Pancreas (tissue), 10 donors: ENCODE measurements around the gene AFF3. TPM values are rescaled to one million over a fixed set of nuclear protein-coding genes. Genes with fewer than 3 reads are reported as not detected.
A peak's percentile ranks its signal among the peaks of the same experiment; 100 is the strongest.

Experiments
- ATAC-seq, 4 donors: fragments of 200-7000 bp; cut with Tn5 transposase; one replicate each; pipeline versions ENCODE4 v1.8.0 to v1.9.1; 2020; ENCODE audit warnings: mild to moderate bottlenecking in 4 of 4, moderate library complexity in 4 of 4
- DNase-seq, 6 donors: peaks; one replicate each; pipeline ENCODE4 v3.0.0-alpha.2; 2020
- FAIRE-seq: peaks from 2 replicates; lab custom pipeline; 2012; peaks lifted over from hg19 to GRCh38; lab: Jason Lieb, UNC
- H3K27ac ChIP-seq, 4 donors: fragments of 200-600 bp; sonication (generic); 1 replicate in 3 of 4; 2 replicates in 1 of 4; pipeline versions ENCODE4 v1.5.0 to v1.8.0; 2020
- H3K27me3 ChIP-seq, 4 donors: fragments of 200-600 bp; one replicate each; pipeline ENCODE4 v1.8.0; 2021
- H3K36me3 ChIP-seq, 3 donors: fragments of 200-600 bp; sonication (generic) in 1 of 3; one replicate each; pipeline versions ENCODE4 v1.5.0 to v1.8.0; 2020 to 2021
- H3K4me1 ChIP-seq, 3 donors: fragments of 200-600 bp; one replicate each; pipeline ENCODE4 v1.8.0; 2021
- H3K4me3 ChIP-seq, 4 donors: fragments of 200-600 bp; sonication (generic) in 2 of 4; one replicate each; pipeline versions ENCODE4 v1.5.0 to v1.8.0; 2020 to 2021
- H3K9me3 ChIP-seq, 4 donors: fragments of 200-600 bp; one replicate each; pipeline ENCODE4 v1.8.0; 2021
- WGBS, 2 donors: extraction: QIAGEN DNeasy Blood & Tissue Kit; methylation state at CpG; one replicate each; pipeline ENCODE4 v1.1.7; 2013; 5-methylcytosine and 5-hydroxymethylcytosine counted together
- intact Hi-C, 3 donors: fragments of 100-400 bp; cut with DNase I; formaldehyde crosslinking; loops; one replicate each; pipeline versions ENCODE4 v1.11.1 to v1.14.2; 2022
- polyA plus RNA-seq, 2 donors: library from polyadenylated mRNA; stranded (reverse); fragments of 200-250 nt; gene quantifications; one replicate each; pipeline ENCODE4 v1.2.3, GENCODE V29; 2013
- total RNA-seq, 6 donors: library from RNA; stranded (reverse); fragmentation: NEBNext Ultra II Directional in 4 of 6; extraction: Animal tissue kit (Norgen Biotek cat#: 25700) in 4 of 6; gene quantifications; one replicate each; pipeline versions ENCODE4 v1.2.1 to v1.2.4, GENCODE V29; 2021 to 2023
- TF ChIP-seq, protein P1 (sequence below), 4 donors: fragments of 200-600 bp; sonication (generic) in 3 of 4; IDR thresholded peaks; one replicate each; pipeline versions ENCODE4 v1.5.0 to v1.8.0; 2021; ENCODE audit warnings: antibody characterized with exemption in 4 of 4
- donor health status: healthy with polysubstance abuse.
- donor health status: DM: no; HTN: no; CAD: no; lungs with moderate emphysema.
- donor health status: DM: no; HTN: no; CAD: no.
- donor health status: control.
- donor health status: control.
- donor health status: Bipolar disorder and iron deficiency.
- donor health status: DM: yes; HTN: yes; CAD: no.
- donor health status: DM: no; HTN: no; CAD: no.
- donor health status: DM: no; HTN: no; CAD: no.
- donor health status: DM: yes; HTN: yes; CAD: no.

AFF3 gene
- total and polyA plus RNA-seq, 8 donors, result 0.19 to 1.1 (median 0.54) TPM

DNA sequence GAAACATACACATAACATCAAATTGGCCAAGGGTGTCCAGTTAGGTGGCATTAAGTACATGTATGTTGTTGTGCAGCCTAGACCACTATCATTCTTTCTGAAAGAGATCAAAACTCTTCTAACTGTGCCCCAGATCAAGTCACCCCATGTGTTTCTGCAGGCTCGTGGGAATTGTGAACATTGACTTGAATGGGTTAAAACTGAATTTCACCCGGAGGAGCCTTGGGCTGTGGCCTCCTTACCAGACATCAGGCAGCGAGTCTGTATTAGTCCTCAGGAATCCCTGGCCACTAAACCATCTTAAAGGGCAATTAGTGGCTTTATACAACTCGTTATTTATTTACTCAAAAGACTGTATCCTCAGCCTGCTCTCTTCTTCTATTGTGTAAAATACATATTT is 503.6 kb downstream of the AFF3 start:
- no peaks in the 10 kb centered on the region for H3K27me3 ChIP-seq
- intact Hi-C loops, result no loop called here
- TF ChIP-seq, protein P1, sequence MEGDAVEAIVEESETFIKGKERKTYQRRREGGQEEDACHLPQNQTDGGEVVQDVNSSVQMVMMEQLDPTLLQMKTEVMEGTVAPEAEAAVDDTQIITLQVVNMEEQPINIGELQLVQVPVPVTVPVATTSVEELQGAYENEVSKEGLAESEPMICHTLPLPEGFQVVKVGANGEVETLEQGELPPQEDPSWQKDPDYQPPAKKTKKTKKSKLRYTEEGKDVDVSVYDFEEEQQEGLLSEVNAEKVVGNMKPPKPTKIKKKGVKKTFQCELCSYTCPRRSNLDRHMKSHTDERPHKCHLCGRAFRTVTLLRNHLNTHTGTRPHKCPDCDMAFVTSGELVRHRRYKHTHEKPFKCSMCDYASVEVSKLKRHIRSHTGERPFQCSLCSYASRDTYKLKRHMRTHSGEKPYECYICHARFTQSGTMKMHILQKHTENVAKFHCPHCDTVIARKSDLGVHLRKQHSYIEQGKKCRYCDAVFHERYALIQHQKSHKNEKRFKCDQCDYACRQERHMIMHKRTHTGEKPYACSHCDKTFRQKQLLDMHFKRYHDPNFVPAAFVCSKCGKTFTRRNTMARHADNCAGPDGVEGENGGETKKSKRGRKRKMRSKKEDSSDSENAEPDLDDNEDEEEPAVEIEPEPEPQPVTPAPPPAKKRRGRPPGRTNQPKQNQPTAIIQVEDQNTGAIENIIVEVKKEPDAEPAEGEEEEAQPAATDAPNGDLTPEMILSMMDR (IDR thresholded peaks at IDR 0.05), result no peak
- H3K9me3 ChIP-seq, result no peaks in the 10 kb centered on the region
- no peak for DNase-seq
- no peak overlapping the region for H3K27ac ChIP-seq
- H3K36me3 ChIP-seq, result no peaks in the 10 kb centered on the region
- no peaks in the 10 kb centered on the region for H3K4me1 ChIP-seq
- H3K4me3 ChIP-seq, result no peak overlapping the region
- FAIRE-seq, result no peak
- no peak for ATAC-seq
- WGBS, 2 donors, result 43 to 49% methylated on average over 4 of the region's 4 CpGs

DNA sequence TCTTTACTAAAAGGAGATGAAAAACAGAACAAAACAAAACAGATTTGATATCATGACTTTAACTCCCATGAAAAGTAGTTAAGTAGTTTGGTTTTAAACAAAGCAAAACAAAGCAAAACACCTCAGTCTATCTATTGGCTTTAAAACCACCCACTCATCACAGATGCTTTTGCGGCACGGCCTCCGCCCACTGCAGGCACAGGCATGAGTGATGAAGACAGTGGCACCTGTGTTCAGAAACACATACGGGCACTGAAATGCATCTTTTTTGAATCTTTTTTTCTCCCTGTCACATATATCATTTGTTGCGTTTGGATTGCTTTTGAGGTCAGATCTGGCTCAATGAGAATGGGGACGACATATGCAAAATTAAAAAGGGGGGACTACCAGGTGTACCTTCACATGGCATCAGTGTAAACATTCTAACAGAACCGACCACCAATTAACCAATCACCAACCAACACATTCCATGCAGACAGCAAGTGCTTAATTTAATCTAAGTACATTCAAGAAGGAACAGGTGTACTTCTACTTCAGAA is 505.2 kb downstream of the AFF3 start:
- H3K4me3 ChIP-seq, result no peak overlapping the region
- no peaks in the 10 kb centered on the region for H3K9me3 ChIP-seq
- H3K27me3 ChIP-seq, result no peaks in the 10 kb centered on the region
- H3K4me1 ChIP-seq, result no peaks in the 10 kb centered on the region
- intact Hi-C loops, result no loop called here
- 71 to 87% methylated on average over 7 of the region's 7 CpGs for WGBS, 2 donors
- DNase-seq, result no peak
- H3K27ac ChIP-seq, result no peak overlapping the region
- no peak for ATAC-seq
- no peak for FAIRE-seq
- TF ChIP-seq, protein P1 (IDR thresholded peaks at IDR 0.05), result no peak
- no peaks in the 10 kb centered on the region for H3K36me3 ChIP-seq

- H3K9me3 ChIP-seq, result no peaks in the 10 kb centered on the region
- 40 to 45% methylated on average over 19 of the region's 19 CpGs for WGBS, 2 donors
- FAIRE-seq (no peak), DNase-seq (peak in 4 of 6 donors; percentile 29 to 71 (median 48)), ATAC-seq (peak; percentile 50 to 82 (median 54))
- no peaks in the 10 kb centered on the region for H3K36me3 ChIP-seq
- no peaks in the 10 kb centered on the region for H3K4me1 ChIP-seq
- intact Hi-C loops, result no loop called here
- H3K4me3 ChIP-seq, result no peak overlapping the region
- TF ChIP-seq, protein P1 (IDR thresholded peaks at IDR 0.05), result no peak
- H3K27ac ChIP-seq, result no peak overlapping the region
- no peaks in the 10 kb centered on the region for H3K27me3 ChIP-seq
Measured at GRCh38 chr2:99636144-99637034, 506.0 kb downstream of the AFF3 start.

GRCh38 chr2:99635710-99636109 is 506.7 kb downstream of the AFF3 start:
- 90 to 92% methylated on average over 4 of the region's 4 CpGs for WGBS, 2 donors
- TF ChIP-seq, protein P1 (IDR thresholded peaks at IDR 0.05), result no peak
- Histone ChIP-seq H3K36me3 (no peaks in the 10 kb centered on the region), H3K4me1 (no peaks in the 10 kb centered on the region), H3K4me3 (no peak overlapping the region), H3K9me3 (no peaks in the 10 kb centered on the region), H3K27ac (no peak overlapping the region), H3K27me3 (no peaks in the 10 kb centered on the region)
- ATAC-seq (no peak), FAIRE-seq (no peak), DNase-seq (no peak)
- intact Hi-C loops, result no loop called here

DNA sequence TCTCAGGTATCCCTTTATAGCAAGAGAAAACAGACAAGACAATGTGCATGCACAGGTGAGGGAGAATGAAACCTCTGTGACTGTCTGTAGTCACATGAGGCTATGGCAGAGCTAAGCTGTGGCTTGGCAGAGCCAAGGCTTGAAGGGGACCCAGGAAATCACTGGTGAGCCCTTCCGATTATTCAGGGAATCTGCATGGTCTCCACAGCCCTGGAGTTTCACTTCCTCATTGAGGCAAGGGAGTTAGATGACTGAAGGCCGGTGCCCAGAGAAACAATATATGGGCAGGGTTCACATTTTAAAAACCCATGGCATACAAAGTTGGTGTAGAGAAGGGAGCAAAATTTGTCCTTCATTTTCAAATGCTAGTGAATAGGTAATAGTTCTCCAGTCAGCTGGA is 508.2 kb downstream of the AFF3 start:
- FAIRE-seq, result no peak
- no peak overlapping the region for H3K27ac ChIP-seq
- H3K4me3 ChIP-seq, result no peak overlapping the region
- WGBS, 2 donors, result 89% methylated on average over 2 of the region's 2 CpGs
- no peaks in the 10 kb centered on the region for H3K4me1 ChIP-seq
- no peak for ATAC-seq
- no peaks in the 10 kb centered on the region for H3K9me3 ChIP-seq
- intact Hi-C loops, result no loop called here
- TF ChIP-seq, protein P1 (IDR thresholded peaks at IDR 0.05), result no peak
- H3K36me3 ChIP-seq, result no peaks in the 10 kb centered on the region
- no peaks in the 10 kb centered on the region for H3K27me3 ChIP-seq
- DNase-seq, result no peak
